GM18505 (cell line): ENCODE measurements around the gene SHISA9.

ENCODE experiments used
- ATAC-seq: cut with Tn5 transposase; IDR thresholded peaks from one replicate; pipeline ENCODE4 v1.9.1; 2021; ENCODE audit not compliant: unreplicated experiment
- POLR2A ChIP-seq: IDR thresholded peaks from 4 replicates; pipeline ENCODE4 v1.6.1; 2011; ENCODE audit warnings: borderline replicate concordance; ENCODE audit not compliant: insufficient read depth, insufficient read length; ENCODE audit errors: extremely low read depth

SHISA9 gene

DNA sequence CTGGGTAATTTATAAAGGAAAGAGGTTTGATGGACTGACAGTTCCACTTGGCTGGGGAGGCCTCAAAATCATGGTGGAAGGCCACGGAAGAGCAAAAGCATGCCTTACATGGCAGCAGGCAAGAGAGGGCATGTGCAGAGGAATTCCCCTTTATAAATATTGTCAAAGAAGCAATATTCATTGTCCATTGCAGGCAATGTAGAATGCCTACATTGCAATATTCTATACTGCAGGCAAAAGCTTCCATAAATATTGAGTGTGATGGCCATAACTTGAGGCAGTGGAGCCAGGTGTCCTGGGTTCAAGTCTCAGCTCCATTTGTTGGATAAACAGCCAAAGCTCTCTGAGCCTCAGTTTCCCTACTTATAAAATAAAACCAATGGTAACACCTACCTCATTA, 322.3 kb downstream of the SHISA9 start:
- no peak for TF ChIP-seq POLR2A

DNA sequence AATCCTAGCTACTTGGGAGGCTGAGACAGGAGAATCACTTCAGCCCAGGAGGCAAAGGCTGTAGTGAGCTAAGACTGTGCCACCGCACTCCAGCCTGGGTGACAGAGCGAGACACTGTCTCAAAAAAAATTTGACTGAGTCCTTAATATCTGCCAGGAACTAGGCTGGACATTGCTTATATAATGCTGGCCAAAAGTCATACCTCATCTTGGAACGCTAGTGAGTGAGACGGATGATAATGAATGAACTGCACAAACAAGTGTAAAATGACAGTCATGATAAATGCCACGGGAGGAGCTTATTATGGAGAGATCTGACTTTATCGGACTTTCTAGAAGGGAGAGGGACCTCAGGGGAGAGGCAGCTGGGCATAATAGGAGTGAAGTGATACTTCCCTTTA, 327.6 kb downstream of the SHISA9 start:
- ATAC-seq, result no peak
- no peak for TF ChIP-seq POLR2A

More for the DNA sequence above, 322.3 kb downstream of the SHISA9 start:
- ATAC-seq, result no peak

DNA sequence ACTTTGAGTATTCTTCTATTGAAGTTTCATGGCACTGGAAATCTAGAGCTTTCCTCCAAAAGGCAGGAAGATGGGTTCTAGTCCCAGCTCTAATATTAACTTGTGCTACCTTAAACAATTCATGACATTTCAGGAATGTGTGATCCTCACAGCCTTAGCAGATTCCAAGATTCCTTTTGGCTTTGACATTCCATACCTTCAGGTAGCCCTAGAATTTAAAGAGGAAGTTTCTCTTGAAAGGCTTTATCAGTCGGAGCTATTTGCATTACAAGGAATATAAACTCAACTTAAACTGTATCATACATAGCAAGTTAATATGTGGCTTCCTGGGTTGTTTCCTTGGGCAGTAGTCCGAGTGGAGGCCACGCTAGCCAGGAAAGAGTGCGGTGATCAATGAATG, 330.0 kb downstream of the SHISA9 start:
- no peak for TF ChIP-seq POLR2A
- no peak for ATAC-seq

DNA sequence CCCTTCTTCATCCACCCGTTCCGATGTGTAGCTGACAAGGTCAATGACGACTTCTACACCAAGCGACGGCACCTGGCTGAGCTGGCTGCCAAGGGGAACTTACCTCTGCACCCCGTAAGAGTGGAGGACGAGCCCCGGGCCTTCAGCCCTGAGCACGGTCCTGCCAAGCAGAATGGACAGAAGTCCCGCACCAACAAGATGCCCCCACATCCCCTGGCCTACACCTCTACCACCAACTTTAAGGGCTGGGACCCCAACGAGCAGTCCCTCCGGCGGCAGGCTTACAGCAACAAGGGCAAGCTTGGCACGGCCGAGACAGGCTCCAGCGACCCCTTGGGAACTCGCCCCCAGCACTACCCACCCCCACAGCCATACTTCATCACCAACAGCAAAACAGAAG, 333.6 kb downstream of the SHISA9 start:
- no peak for ATAC-seq
- TF ChIP-seq POLR2A, result no peak

DNA sequence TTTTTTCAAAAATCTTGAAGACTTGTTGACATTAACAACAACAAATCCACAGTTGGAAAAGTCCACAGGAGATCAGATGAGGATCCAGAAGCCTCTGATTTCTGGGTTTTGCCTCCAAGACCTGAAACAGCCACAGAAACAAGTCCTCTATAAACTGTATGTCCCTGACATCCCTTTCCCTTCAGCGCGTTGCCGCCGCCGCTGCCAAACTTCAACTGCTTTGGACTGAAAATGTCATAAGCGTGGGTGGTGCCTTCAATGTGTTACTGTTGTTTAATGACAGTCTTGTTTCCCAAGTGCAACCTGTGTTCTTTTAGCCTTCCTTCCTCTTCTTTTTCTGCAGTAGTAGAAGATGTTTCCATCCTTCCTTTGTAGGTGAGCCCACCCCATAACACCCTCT, 334.9 kb downstream of the SHISA9 start:
- TF ChIP-seq POLR2A, result no peak
- ATAC-seq, result no peak

DNA sequence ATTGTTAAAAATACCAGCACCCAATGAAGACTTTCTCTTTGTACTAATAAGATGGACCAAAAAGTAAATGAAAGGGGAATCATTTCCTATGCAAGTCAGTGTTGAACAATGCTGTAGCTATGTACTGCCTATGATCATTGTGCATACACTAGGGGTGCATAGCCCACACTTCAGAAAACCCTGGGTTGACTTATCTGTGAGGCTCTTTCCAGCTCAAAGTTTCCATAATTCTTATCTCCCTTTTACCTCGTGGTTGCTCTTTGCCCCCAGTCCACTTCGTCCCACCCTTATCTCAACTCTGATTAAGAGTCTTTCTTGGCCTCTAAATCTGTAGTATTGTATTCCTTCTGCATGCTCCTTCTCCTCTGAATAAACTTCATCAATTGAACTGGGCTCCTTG, 336.8 kb downstream of the SHISA9 start:
- no peak for TF ChIP-seq POLR2A
- no peak for ATAC-seq

DNA sequence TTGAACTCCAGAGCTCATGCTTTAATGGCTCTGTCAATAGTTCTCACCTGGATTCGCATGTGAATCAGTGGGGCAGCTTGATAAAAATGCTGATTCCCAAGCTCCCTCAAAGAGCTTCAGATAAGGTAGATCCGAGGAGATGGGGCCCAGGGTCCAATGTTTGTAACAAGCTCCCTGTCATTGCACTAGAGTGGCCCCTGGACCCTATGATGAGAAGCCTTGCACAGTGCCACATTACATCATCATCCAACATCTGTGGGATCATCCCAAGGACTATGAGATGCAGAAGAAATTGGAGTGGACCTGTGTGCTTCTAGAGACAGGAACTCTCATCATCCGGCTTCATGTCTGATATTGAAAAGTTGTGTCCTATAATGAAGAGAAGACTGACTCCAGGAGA, 340.8 kb downstream of the SHISA9 start:
- TF ChIP-seq POLR2A, result no peak

DNA sequence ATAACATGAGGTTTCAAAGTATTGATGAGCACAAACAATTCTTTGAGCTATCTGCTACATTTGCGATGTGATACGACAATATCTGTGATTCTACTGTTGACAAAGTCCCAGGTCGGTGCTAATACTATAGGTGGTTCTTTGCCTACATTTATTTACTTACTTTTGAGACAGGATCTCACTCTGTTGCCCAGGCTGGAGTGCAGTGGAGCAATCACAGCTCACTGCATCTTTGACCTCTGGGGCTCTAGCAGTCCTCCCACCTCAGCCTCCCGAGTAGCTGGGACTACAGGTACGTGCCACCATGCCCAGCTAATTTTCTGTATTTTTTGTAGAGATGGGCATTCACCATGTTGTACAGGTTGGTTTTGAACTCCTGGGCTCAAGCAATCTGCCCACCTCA, 343.4 kb downstream of the SHISA9 start:
- TF ChIP-seq POLR2A, result no peak
- no peak for ATAC-seq

More for the DNA sequence above, 340.8 kb downstream of the SHISA9 start:
- no peak for ATAC-seq

DNA sequence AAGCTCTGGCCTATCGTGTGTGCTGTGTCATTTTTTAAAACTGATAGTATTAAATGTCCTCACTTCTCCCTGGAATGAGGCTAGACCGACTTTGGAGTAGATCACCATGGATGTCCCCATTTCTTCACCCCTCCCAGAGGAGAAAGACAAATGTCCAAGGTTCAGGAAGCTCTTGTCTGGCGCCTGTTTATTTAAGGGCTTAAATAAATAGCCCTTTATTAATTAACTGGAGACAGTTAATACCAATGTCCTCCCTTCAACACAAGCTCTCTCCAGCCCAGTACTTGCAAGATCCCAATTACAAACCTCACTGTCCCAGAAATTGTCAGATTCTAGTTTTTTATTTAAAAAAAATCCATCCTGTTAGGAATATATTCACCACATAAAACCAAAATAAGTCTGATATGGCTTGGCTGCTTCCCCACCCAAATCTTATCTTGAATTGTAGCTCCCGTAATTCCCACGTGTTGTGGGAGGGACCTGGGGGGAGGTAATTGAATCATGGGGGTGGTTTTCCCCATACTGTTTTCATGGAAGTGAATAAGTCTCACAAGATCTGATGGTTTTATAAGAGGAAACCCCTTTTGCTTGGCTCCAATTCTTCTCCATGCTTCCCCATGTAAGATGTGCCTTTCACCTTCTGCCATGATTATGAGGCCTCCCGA, 344.4 kb downstream of the SHISA9 start:
- no peak for TF ChIP-seq POLR2A
- no peak for ATAC-seq

DNA sequence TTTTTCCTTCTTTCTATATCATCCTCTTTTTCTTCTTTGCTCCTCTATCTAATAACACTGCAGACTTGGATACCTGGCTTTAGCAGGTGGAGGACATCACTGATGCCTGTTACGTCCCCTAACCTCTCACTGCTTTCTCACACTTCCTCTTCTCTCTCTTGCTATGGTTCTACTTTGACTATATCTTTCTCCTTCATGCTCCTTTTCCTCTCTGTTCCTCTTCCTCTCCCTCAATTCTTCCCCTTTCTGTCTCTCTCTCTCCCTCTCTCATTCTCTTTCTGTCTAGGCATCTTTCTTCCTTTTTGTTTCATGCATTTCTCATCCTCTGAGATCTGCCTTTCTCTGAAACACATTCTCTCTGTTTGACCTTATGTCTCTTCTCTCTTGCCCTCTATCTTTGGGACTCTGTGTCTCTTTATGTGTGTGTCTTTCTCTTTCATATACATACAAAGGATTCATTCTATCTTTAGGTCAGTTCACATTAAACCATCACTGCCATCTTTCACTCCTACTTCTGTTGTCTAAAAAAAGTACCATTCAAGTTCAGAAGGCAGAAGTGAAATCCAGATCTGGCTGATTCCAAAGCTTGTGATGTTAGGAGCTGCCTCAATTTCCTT, 353.7 kb downstream of the SHISA9 start:
- TF ChIP-seq POLR2A, result no peak
- no peak for ATAC-seq

DNA sequence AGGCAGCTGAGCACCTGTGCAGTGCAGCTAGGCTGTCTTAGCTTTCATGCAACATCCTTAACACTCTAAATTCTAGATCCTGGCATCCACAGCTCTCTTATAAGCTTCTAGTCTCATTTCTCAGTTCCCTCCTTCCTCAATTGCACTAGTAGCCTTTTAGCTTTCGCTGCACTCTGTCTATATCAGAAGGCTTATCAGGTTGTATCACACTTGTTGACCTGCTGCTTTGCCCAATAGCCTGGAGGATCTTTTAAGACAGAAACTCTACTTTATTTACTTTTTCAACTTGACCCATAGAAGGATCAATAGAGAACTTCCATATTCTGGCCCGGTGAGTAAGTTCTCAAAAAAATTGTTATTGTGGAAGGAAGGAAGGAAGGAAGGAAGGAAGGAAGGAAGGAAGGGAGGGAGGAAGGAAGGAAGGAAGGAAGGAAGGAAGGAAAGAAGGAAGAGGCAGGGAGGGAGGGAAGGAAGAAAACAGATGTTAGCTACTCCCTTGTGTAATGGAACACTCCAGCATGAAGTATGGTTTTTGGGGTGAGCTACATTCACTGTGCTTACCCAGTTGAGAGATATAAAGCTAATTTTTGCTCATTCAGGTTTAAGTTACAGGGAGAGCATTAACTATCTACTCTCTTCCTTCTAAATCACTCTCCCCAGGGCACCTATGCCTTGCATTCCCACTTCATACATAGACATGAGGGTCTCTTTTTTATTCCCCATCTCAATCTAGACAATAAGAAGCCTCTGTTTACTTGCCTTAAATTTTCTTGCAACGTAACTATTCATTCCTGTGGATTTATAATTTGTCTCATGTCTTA, 361.1 kb downstream of the SHISA9 start:
- no peak for ATAC-seq
- no peak for TF ChIP-seq POLR2A

DNA sequence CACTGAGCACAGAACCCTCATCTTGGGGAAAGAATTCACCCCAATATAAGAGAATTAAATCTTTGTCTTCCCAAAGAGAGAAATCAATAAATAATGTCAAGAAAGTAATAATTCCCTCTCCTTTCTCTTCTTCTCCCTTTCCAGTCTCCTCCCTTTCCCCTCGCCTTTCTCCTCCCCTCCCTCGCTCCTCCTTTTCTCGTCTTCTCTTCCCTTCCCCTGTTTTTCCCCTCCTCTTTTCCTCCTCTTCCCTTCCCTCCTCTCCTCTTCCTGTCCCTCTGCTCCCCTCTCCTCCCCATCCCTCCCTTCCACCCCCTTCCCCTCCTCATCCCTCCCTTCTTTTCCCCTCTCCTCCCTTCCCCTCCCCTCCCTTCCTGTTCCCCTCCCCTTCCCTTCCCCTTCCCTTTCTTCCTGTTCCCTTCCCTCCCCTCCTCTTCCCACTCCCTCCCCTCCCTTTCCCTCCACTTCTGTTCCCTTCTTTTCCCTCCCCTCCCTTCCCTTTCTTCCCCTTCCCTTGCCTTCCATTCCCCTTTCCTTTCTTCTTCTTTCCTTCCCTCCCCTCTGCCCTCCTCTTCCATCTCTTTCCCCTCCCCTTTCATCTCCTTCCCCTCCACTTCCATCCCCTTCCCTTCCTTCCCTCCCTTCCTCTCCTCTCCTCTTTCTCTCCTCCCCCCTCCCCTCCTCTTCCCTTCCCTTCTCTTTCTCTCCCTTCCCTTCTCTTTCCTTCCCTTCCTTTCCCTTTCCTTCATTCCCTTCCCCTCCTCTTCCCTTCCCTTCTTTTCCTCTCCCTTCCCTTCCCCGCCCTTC, 363.6 kb downstream of the SHISA9 start:
- no peak for TF ChIP-seq POLR2A
- ATAC-seq, result no peak

DNA sequence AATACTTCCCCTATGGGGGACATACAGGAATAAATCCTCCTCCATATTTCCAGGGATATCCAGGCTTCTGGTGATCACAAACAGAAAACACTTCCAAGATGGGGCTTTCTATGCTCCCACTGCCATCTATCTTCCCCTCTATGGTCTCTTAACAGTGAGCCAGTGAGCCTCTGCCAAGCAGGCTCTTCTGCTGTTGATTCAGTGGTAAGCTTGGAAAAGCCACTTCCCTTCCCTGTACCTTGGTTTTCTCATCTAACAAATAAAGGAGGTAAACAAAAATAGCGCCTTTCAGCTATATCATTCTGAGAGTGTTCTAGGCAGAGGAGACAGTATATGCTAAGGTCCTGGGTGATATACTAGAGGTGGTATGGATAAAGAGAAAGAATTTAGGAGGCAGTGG, 368.0 kb downstream of the SHISA9 start:
- TF ChIP-seq POLR2A, result no peak
- no peak for ATAC-seq
